H1 (cell line): ENCODE results near the gene ADAM22. TPM values are rescaled to one million over a fixed set of nuclear protein-coding genes. Genes with fewer than 3 reads are reported as not detected.

Experiments used
- CTCF ChIA-PET: fragments of 300-600 bp; sonication (Branson Sonifier 250); formaldehyde crosslinking; loops from one replicate; lab custom pipeline; 2021; ENCODE audit not compliant: partially characterized antibody; lab: Charles Lee
- POLR2A ChIA-PET: fragments of 300-600 bp; sonication (Branson Sonifier 250); formaldehyde crosslinking; loops from one replicate; lab custom pipeline; 2021; ENCODE audit warnings: inconsistent platforms; ENCODE audit not compliant: partially characterized antibody; lab: Charles Lee
- DNase-seq, 2 experiments: peaks; one replicate each; pipeline versions ENCODE4 v3.0.0 to v3.0.0-alpha.2; 2010 to 2022; ENCODE audit warnings: low spot score in 2 of 2, low read depth in 1 of 2, mixed read lengths in 1 of 2
- FAIRE-seq: peaks from 2 replicates; lab custom pipeline; 2011; peaks lifted over from hg19 to GRCh38; lab: Jason Lieb, UNC
- H2AFZ ChIP-seq: 2 replicates; pipeline ENCODE4 v1.8.1; 2012; ENCODE audit warnings: low read length, inconsistent platforms
- H2AK5ac ChIP-seq: 2 replicates; pipeline ENCODE4 v1.6.1; 2013; ENCODE audit warnings: low read depth, low read length
- H2BK120ac ChIP-seq: replicated peaks from 2 replicates; pipeline ENCODE3; 2013; ENCODE audit warnings: low read depth, low read length, inconsistent platforms
- H2BK12ac ChIP-seq: 2 replicates; pipeline ENCODE4 v1.6.1; 2013; ENCODE audit warnings: low read depth, low read length
- H2BK15ac ChIP-seq: 2 replicates; pipeline ENCODE4 v1.6.1; 2013; ENCODE audit warnings: low read length
- H2BK20ac ChIP-seq: 2 replicates; pipeline ENCODE4 v1.6.1; 2013; ENCODE audit warnings: low read length
- H2BK5ac ChIP-seq: 2 replicates; pipeline ENCODE4 v1.6.1; 2013; ENCODE audit warnings: low read depth, low read length
- H3K14ac ChIP-seq: 2 replicates; pipeline ENCODE4 v1.6.1; 2013; ENCODE audit warnings: inconsistent platforms; ENCODE audit not compliant: insufficient read length
- H3K18ac ChIP-seq: 2 replicates; pipeline ENCODE4 v1.6.1; 2013; ENCODE audit warnings: low read length; ENCODE audit errors: extremely low read depth
- H3K23ac ChIP-seq: 2 replicates; pipeline ENCODE4 v1.6.1; 2013; ENCODE audit warnings: inconsistent platforms; ENCODE audit not compliant: insufficient read length
- H3K23me2 ChIP-seq: 2 replicates; pipeline ENCODE4 v1.6.1; 2013; ENCODE audit warnings: low read depth, low read length
- H3K27ac ChIP-seq: 2 replicates; pipeline ENCODE4 v1.6.1; 2011; ENCODE audit warnings: low read depth, low read length, inconsistent platforms
- H3K27me3 ChIP-seq, 4 experiments: replicated peaks in 1 of 4; 1 replicate in 1 of 4; 2 replicates in 3 of 4; pipeline versions ENCODE4 v1.6.1 to v1.8.1; 2011 to 2013; ENCODE audit warnings: low read length in 3 of 4, mild to moderate bottlenecking in 3 of 4, inconsistent platforms in 2 of 4, mixed read lengths in 2 of 4, moderate library complexity in 1 of 4; ENCODE audit not compliant: control insufficient read depth in 3 of 4, insufficient read depth in 3 of 4; ENCODE audit errors: extremely low read depth in 1 of 4
- H3K36me3 ChIP-seq, 4 experiments: 2 replicates each; pipeline versions ENCODE4 v1.6.1 to v1.8.1; 2011 to 2013; ENCODE audit warnings: mild to moderate bottlenecking in 4 of 4, low read length in 3 of 4, moderate library complexity in 2 of 4, control low read depth in 1 of 4, inconsistent platforms in 1 of 4; ENCODE audit not compliant: insufficient read depth in 4 of 4, control insufficient read depth in 2 of 4
- H3K4ac ChIP-seq: replicated peaks from 2 replicates; pipeline ENCODE3; 2013; ENCODE audit warnings: low read length, low read depth, mixed read lengths, inconsistent platforms; ENCODE audit not compliant: insufficient read length
- H3K4me1 ChIP-seq, 4 experiments: replicated peaks in 1 of 4; 1 replicate in 1 of 4; 2 replicates in 3 of 4; pipeline versions ENCODE4 v1.6.1 to v1.8.1; 2011 to 2013; ENCODE audit warnings: low read length in 3 of 4, inconsistent platforms in 2 of 4, mixed read lengths in 1 of 4; ENCODE audit not compliant: insufficient read depth in 4 of 4, control insufficient read depth in 3 of 4
- H3K4me2 ChIP-seq, 2 experiments: 2 replicates each; pipeline versions ENCODE4 v1.6.1 to v1.8.1; 2011 to 2013; ENCODE audit warnings: low read depth in 2 of 2, low read length in 2 of 2, control low read depth in 1 of 2, inconsistent platforms in 1 of 2, mild to moderate bottlenecking in 1 of 2; ENCODE audit not compliant: insufficient read depth in 1 of 2
- H3K4me3 ChIP-seq, 4 experiments: fragments of 200-600, 300-600 bp in 1 of 4; sonication (generic), shearing (Covaris generic), sonication (Bioruptor Twin) in 1 of 4; 2 replicates each; pipeline versions ENCODE4 v1.5.1 to v1.8.1; 2011 to 2016; ENCODE audit warnings: low read length in 4 of 4, low read depth in 3 of 4, control low read depth in 2 of 4, inconsistent platforms in 2 of 4, mild to moderate bottlenecking in 2 of 4, mixed read lengths in 1 of 4, moderate library complexity in 1 of 4; ENCODE audit not compliant: insufficient read depth in 2 of 4; ENCODE audit errors: extremely low read depth in 1 of 4
- H3K56ac ChIP-seq: replicated peaks from 2 replicates; pipeline ENCODE3; 2013; ENCODE audit warnings: low read depth, mild to moderate bottlenecking, mixed read lengths, low read length, inconsistent platforms; ENCODE audit not compliant: insufficient read length
- H3K79me1 ChIP-seq: 2 replicates; pipeline ENCODE4 v1.6.1; 2013; ENCODE audit warnings: low read depth, low read length, control low read depth
- H3K79me2 ChIP-seq, 2 experiments: 2 replicates each; pipeline versions ENCODE4 v1.6.1 to v1.8.1; 2012 to 2013; ENCODE audit warnings: low read length in 2 of 2, mild to moderate bottlenecking in 2 of 2, inconsistent platforms in 1 of 2; ENCODE audit not compliant: insufficient read depth in 2 of 2, control insufficient read depth in 1 of 2
- H3K9ac ChIP-seq, 4 experiments: replicated peaks in 1 of 4; 1 replicate in 1 of 4; 2 replicates in 3 of 4; pipeline versions ENCODE4 v1.6.1 to v1.8.1; 2011 to 2013; ENCODE audit warnings: low read depth in 3 of 4, low read length in 3 of 4, control low read depth in 2 of 4, mild to moderate bottlenecking in 2 of 4, moderate library complexity in 2 of 4, inconsistent platforms in 1 of 4; ENCODE audit errors: extremely low read depth in 1 of 4
- H3K9me3 ChIP-seq, 2 experiments: 2 replicates each; pipeline versions ENCODE4 v1.6.1 to v1.8.1; 2012 to 2013; ENCODE audit warnings: mild to moderate bottlenecking in 2 of 2, moderate library complexity in 2 of 2, control low read depth in 1 of 2, inconsistent platforms in 1 of 2, low read depth in 1 of 2, low read length in 1 of 2, mixed read lengths in 1 of 2; ENCODE audit not compliant: insufficient read depth in 2 of 2
- H4K20me1 ChIP-seq, 2 experiments: replicated peaks in 1 of 2; 2 replicates each; pipeline versions ENCODE3 to v1.8.1; 2011 to 2013; ENCODE audit warnings: inconsistent platforms in 2 of 2, low read length in 2 of 2, mild to moderate bottlenecking in 1 of 2; ENCODE audit not compliant: insufficient read depth in 2 of 2, control insufficient read depth in 1 of 2
- H4K5ac ChIP-seq: 2 replicates; pipeline ENCODE4 v1.6.1; 2013; ENCODE audit warnings: low read length, low read depth, mixed read lengths, inconsistent platforms; ENCODE audit not compliant: insufficient read length
- H4K8ac ChIP-seq: 2 replicates; pipeline ENCODE4 v1.8.0; 2013; ENCODE audit warnings: mild to moderate bottlenecking, moderate library complexity, low read length, inconsistent platforms; ENCODE audit not compliant: insufficient read depth; ENCODE audit errors: extremely low read depth
- H4K91ac ChIP-seq: replicated peaks from 2 replicates; pipeline ENCODE3; 2013; ENCODE audit warnings: low read length, mixed read lengths, inconsistent platforms; ENCODE audit not compliant: insufficient read length
- ASH2L ChIP-seq: fragments of 200-600, 300-600 bp; sonication (generic); IDR thresholded peaks from one replicate; pipeline ENCODE4 v1.7.1; 2017; ENCODE audit warnings: low read length
- CBX8 ChIP-seq: fragments of 300-800, 300-1000 bp; sonication (generic); IDR thresholded peaks from 2 replicates; pipeline ENCODE4 v1.7.1; 2016; ENCODE audit warnings: low read depth, low read length, borderline replicate concordance
- CHD1 ChIP-seq: IDR thresholded peaks from 2 replicates; pipeline ENCODE4 v1.6.1; 2012; ENCODE audit warnings: low read depth, low read length, improper control_type of control experiment
- CTBP2 ChIP-seq: IDR thresholded peaks from 2 replicates; pipeline ENCODE4 v1.7.0; 2011; ENCODE audit warnings: borderline replicate concordance, mild to moderate bottlenecking, moderate library complexity, mixed read lengths, low read length; ENCODE audit not compliant: insufficient read depth, insufficient read length
- KDM4A ChIP-seq: IDR thresholded peaks from one replicate; pipeline ENCODE4 v1.7.1; 2012; ENCODE audit warnings: low read depth, mild to moderate bottlenecking, moderate library complexity, low read length, inconsistent platforms; ENCODE audit not compliant: severe bottlenecking
- MAX ChIP-seq: IDR thresholded peaks from 2 replicates; pipeline ENCODE4 v1.6.1; 2012; ENCODE audit warnings: inconsistent platforms
- NANOG ChIP-seq: IDR thresholded peaks from 2 replicates; pipeline ENCODE4 v1.6.1; 2011; ENCODE audit warnings: low read length, low read depth, mild to moderate bottlenecking, inconsistent platforms; ENCODE audit not compliant: insufficient read depth, poor library complexity, severe bottlenecking
- RNF2 ChIP-seq: fragments of 200-900, 300-1000 bp; sonication (generic); IDR thresholded peaks from 2 replicates; pipeline ENCODE4 v1.7.1; 2016; ENCODE audit warnings: borderline replicate concordance, low read depth, mild to moderate bottlenecking, antibody characterized with exemption, low read length; ENCODE audit not compliant: poor library complexity, severe bottlenecking; ENCODE audit errors: missing control alignments
- RXRA ChIP-seq: IDR thresholded peaks from 2 replicates; pipeline ENCODE4 v1.6.1; 2011; ENCODE audit warnings: low read depth, mild to moderate bottlenecking, low read length, moderate library complexity; ENCODE audit not compliant: insufficient read depth
- SIRT6 ChIP-seq: IDR thresholded peaks from one replicate; pipeline ENCODE4 v1.7.1; 2012; ENCODE audit warnings: low read length, inconsistent platforms
- SP2 ChIP-seq: IDR thresholded peaks from 2 replicates; pipeline ENCODE4 v1.6.1; 2012; ENCODE audit warnings: mild to moderate bottlenecking, low read length, inconsistent platforms
- TAF7 ChIP-seq: optimal IDR thresholded peaks from 2 replicates; pipeline ENCODE3; 2011; ENCODE audit warnings: low read depth, mild to moderate bottlenecking, inconsistent platforms, low read length, moderate library complexity, borderline replicate concordance
- TBP ChIP-seq: IDR thresholded peaks from 2 replicates; pipeline ENCODE4 v1.6.1; 2011; ENCODE audit warnings: low read depth, low read length, improper control_type of control experiment
- TCF12 ChIP-seq: IDR thresholded peaks from 2 replicates; pipeline ENCODE4 v1.6.1; 2011; ENCODE audit warnings: low read depth, mild to moderate bottlenecking, low read length
- WGBS, 2 experiments: shearing (Covaris generic) in 1 of 2; methylation state at CpG; one replicate each; pipeline versions ENCODE4 v1.1.6 to v1.1.7; 2013 to 2015; ENCODE audit warnings: low lambda C conversion rate in 2 of 2, mixed read lengths in 2 of 2, inconsistent platforms in 1 of 2, low coverage in 1 of 2, missing lambda C conversion rate in 1 of 2; ENCODE audit not compliant: insufficient replicate concordance in 2 of 2, insufficient coverage in 1 of 2, insufficient read length in 1 of 2; ENCODE audit errors: extremely low coverage in 1 of 2, missing lambda C conversion rate in 1 of 2; 5-methylcytosine and 5-hydroxymethylcytosine counted together
- polyA plus RNA-seq, 7 experiments: library from polyadenylated mRNA; depleted of rRNA in 3 of 7; stranded (reverse) in 5 of 7; unstranded in 2 of 7; fragments of >200 nt in 5 of 7; fragments of 200-250 nt in 2 of 7; gene quantifications; 1 replicate in 5 of 7; 2 replicates in 1 of 7; 4 replicates in 1 of 7; pipeline versions ENCODE4 v1.2.1 to v1.2.3, GENCODE V29; 2011 to 2013; ENCODE audit warnings: missing spikeins in 2 of 7, mixed read lengths in 2 of 7
- total RNA-seq: library from RNA; stranded (reverse); fragmentation: NEBNext Ultra II Directional; extraction: Animal tissue kit (Norgen Biotek cat#: 25700); gene quantifications from 2 replicates; pipeline ENCODE4 v1.2.1, GENCODE V29; 2021

ADAM22 gene
- total and polyA plus RNA-seq, 2 of the 8 experiments (the other 6 are each of a cell fraction or from before 2014, with no cell fraction given), result 4.6 to 21.4 TPM

- H3K23me2 ChIP-seq, result no peaks in the 10 kb centered on the region
- no peak overlapping the region for H2BK5ac ChIP-seq
- H3K9ac ChIP-seq, result no peak overlapping the region
- H4K5ac ChIP-seq, result no peak overlapping the region
- no peak overlapping the region for H2BK20ac ChIP-seq
- no peak overlapping the region for H2BK120ac ChIP-seq
- no peak overlapping the region for H2BK12ac ChIP-seq
- H3K4me2 ChIP-seq, result no peak overlapping the region
- no peak overlapping the region for H2BK15ac ChIP-seq
- no peak overlapping the region for H2AK5ac ChIP-seq
- no peaks in the 10 kb centered on the region for H3K79me1 ChIP-seq
- H3K36me3 ChIP-seq, result no peaks in the 10 kb centered on the region
- H3K79me2 ChIP-seq, result no peaks in the 10 kb centered on the region
- H4K91ac ChIP-seq, result no peak overlapping the region
- H3K4me1 ChIP-seq, result no peaks in the 10 kb centered on the region
- FAIRE-seq (no peak), DNase-seq (no peak)
- H3K4ac ChIP-seq, result no peak overlapping the region
- no peak overlapping the region for H3K27ac ChIP-seq
- H3K4me3 ChIP-seq, result no peak overlapping the region
- no peak overlapping the region for H4K8ac ChIP-seq
- H2AFZ ChIP-seq, result no peak overlapping the region
- H3K14ac ChIP-seq, result no peak overlapping the region
- no peak overlapping the region for H3K18ac ChIP-seq
- no peaks in the 10 kb centered on the region for H4K20me1 ChIP-seq
- 89% methylated on average over 3 of the region's 3 CpGs; no CpG with 5 or more reads in 1 of the 2 experiments for WGBS, 2 experiments
- ChIA-PET POLR2A (interaction anchor here (0.7 kb wide), 1 partner anchor 20 kb away, joined by 3 read pairs; no protein-coding TSS in a partner anchor), CTCF (interaction anchor here (0.6 to 1.0 kb wide), 2 partner anchors 30 to 224 kb away, joined by 3 to 4 read pairs; no protein-coding TSS in a partner anchor)
- H3K27me3 ChIP-seq, result no peaks in the 10 kb centered on the region
- no peak overlapping the region for H3K56ac ChIP-seq
- H3K9me3 ChIP-seq, result no peaks in the 10 kb centered on the region
- no peak overlapping the region for H3K23ac ChIP-seq
- TF ChIP-seq SP2 (no peak), NANOG (no peak), TAF7 (no peak), TBP (no peak), CTBP2 (no peak), SIRT6 (no peak), CBX8 (no peak), RXRA (no peak), KDM4A (no peak), MAX (no peak), RNF2 (no peak), CHD1 (no peak), ASH2L (no peak), TCF12 (no peak)
Observed at GRCh38 chr7:87982116-87982515, 48.1 kb downstream of the ADAM22 start.
